GM15510 (cell line): ENCODE data around the gene KLK6.

Experiments
- POLR2A ChIP-seq: IDR thresholded peaks from 3 replicates; pipeline ENCODE4 v1.6.1; 2011; ENCODE audit warnings: borderline replicate concordance; ENCODE audit not compliant: insufficient read length; ENCODE audit errors: extremely low read depth

Gene KLK6

GRCh38 chr19:50911206-50912101, 57.9 kb downstream of the KLK6 start, which contains the start of gene KLK4:
KLK4 (minus strand) TSS chr19:50911395; CDS start chr19:50910738, 657 bp downstream.
- no peak for TF ChIP-seq POLR2A

- TF ChIP-seq POLR2A = no peak
Observed at GRCh38 chr19:50910722-50911121, 58.7 kb downstream of the KLK6 start.

GRCh38 chr19:50909240-50910070, 59.9 kb downstream of the KLK6 start:
- TF ChIP-seq POLR2A = no peak
